Panc1 (cell line): ENCODE measurements around the gene CSNK1G2.

Source experiments
- CTCF ChIP-seq: fragments of 450-650 bp; IDR thresholded peaks from 2 replicates; pipeline ENCODE4 v1.5.1; 2017; ENCODE audit warnings: mild to moderate bottlenecking
- POLR2AphosphoS5 ChIP-seq: IDR thresholded peaks from 2 replicates; pipeline ENCODE4 v1.6.1; 2012; ENCODE audit warnings: mild to moderate bottlenecking, low read depth, low read length, moderate library complexity
- REST ChIP-seq, 2 experiments: IDR thresholded peaks; 2 replicates each; pipeline ENCODE4 v1.6.1; 2011 to 2012; ENCODE audit warnings: low read depth in 2 of 2, control low read depth in 1 of 2, low read length in 1 of 2, mild to moderate bottlenecking in 1 of 2, moderate library complexity in 1 of 2; ENCODE audit not compliant: insufficient read depth in 1 of 2
- SIN3A ChIP-seq: IDR thresholded peaks from 2 replicates; pipeline ENCODE4 v1.6.1; 2012; ENCODE audit warnings: low read depth, mild to moderate bottlenecking, low read length, moderate library complexity, borderline replicate concordance; ENCODE audit not compliant: insufficient read depth

GRCh38 chr19:1912760-1913505 lies 28.0 kb upstream of the CSNK1G2 start:
- TF ChIP-seq CTCF (no peak), SIN3A (no peak), REST (IDR thresholded peaks at IDR 0.05; ENCODE audit: insufficient read depth in 1 of 2, low read depth in 2 of 2, low read length in 1 of 2) (no peak), POLR2AphosphoS5 (no peak)
